Breast epithelium (tissue), 3 donors: ENCODE data around the gene MROH9.

Experiments
- CTCF ChIP-seq, 3 donors: fragments of 450-650 bp; IDR thresholded peaks; one replicate each; pipeline ENCODE4 v1.5.1; 2016 to 2017; ENCODE audit warnings: antibody characterized with exemption in 3 of 3, mild to moderate bottlenecking in 3 of 3, moderate library complexity in 3 of 3
- POLR2A ChIP-seq: fragments of 450-650 bp; IDR thresholded peaks from one replicate; pipeline ENCODE4 v1.6.1; 2016; ENCODE audit warnings: antibody characterized with exemption, mild to moderate bottlenecking, moderate library complexity

GRCh38 chr1:170891872-170892271 is 43.5 kb upstream of the MROH9 start:
- TF ChIP-seq CTCF (IDR thresholded peaks at IDR 0.05), result no peak
- TF ChIP-seq POLR2A, result no peak
